HG02943 (cell line): ENCODE results near the gene NXNL2.

ENCODE experiments used
- ATAC-seq: cut with Tn5 transposase; IDR thresholded peaks from one replicate; pipeline ENCODE4 v1.9.1; 2021; ENCODE audit warnings: mild to moderate bottlenecking, low read depth, moderate library complexity; ENCODE audit not compliant: unreplicated experiment

NXNL2 gene

DNA sequence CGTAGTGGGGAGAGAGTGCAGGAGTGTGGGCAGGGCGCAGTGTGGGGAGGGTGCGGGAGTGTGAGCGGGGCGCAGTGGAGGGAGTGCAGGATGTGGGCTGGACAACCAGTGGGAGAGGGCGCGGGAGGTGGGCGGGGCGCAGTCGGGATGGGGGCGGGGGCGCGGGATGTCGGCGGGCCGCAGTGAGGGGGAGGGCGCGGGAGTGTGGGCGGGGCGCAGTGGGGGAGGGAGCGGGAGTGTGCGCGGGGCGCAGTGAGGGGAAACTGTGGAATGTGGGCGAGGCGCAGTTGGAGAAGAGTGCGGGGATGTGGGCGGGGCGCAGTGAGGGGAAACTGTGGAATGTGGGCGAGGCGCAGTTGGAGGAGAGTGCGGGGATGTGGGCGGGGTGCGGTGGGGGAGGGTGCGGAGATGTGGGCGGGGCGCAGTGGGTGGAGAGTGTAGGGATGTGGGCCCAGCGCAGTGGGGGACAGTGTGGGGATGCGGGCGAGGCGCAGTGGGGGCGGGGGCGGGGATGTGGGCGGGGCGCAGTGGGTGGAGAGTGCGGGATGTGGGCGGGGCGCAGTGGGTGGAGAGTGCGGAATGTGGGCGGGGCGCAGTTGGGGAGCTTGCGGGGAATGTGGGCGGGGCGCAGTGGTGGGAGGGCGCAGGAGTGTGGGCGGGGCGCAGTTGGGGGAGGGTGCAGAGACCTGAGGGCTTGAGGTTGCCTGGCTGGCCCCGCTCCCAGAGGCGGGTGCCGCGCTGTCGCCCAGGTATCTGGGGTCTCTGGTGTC, at the start of gene NXNL2:
TSS of gene NXNL2 (plus strand) at position 723 of the 770 bp plus-strand sequence. CDS start 257 bp downstream, outside the sequence.
- ATAC-seq, result no peak

DNA sequence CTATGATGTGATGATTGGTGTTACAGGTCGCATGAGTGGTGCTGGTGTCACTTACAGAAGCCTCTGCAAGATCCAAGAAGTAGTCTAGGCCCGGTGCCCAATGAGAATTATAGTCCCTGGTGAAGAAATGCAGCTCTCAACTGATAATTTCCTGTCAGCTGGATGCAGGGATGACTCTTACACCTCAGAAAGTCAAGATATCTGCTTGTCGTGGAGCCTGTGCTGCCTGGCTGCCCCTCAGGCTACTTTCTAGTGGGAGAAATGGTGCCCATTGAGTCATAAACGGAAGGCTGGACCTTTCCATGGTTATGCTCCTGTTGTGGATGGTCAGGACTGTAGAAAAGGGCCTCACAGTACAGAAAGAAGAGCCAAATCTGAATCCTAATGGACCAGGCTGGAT, 46.8 kb upstream of the NXNL2 start:
- ATAC-seq, result no peak

DNA sequence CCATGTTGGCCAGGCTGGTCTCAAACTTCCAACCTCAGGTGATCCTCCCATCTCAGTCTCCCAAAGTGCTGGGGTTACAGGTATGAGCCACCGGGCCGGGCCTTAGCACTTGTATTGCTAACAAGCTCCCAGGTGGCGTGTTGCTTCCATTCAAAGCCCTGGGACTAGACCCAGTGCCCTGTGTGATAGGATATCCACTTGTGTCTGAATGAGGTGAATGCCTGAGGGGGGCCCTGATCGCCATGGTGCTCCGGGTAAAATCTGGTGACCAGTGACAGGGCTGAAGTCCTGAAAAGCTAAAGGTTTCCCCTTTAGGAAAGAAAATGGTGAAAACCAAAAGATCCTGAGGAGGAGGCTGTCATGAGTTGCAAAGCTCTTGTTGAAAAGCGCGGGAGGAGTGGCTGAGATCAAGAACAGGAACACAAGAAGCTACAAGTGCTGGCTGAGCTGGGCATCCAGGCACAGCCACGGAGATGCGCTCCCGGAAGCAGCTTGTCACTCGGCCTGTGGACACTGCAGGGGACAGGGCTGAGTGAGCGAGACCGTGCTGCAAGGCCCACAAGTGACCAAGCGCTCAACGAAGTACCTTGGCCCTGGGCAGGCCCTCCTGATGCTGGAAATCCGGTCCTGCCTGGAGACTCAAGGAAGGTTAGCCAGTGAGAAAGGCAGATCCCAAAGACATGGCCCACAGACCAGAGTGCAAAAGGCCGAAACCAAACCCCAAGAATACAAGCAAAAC, 39.8 kb upstream of the NXNL2 start:
- no peak for ATAC-seq

DNA sequence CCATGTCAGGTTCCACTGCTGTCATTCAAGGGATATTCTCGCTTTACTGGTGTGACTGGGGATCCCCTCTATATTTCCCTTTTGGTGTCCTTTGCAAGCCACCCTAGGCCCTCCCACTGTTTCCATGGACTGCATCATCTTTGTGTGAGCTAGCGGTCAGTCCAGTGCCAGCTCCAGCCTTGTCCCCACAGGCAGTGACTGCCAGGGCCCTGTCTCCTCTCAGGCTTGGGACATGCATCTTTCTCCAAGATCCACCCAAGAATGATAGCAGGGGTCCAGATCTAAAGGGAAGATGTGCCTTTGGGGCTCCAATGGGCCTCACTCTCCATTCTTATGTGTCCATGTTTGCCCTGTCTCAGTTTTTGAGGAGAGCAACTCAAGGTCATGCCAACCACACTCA, 37.8 kb upstream of the NXNL2 start:
- ATAC-seq, result no peak

DNA sequence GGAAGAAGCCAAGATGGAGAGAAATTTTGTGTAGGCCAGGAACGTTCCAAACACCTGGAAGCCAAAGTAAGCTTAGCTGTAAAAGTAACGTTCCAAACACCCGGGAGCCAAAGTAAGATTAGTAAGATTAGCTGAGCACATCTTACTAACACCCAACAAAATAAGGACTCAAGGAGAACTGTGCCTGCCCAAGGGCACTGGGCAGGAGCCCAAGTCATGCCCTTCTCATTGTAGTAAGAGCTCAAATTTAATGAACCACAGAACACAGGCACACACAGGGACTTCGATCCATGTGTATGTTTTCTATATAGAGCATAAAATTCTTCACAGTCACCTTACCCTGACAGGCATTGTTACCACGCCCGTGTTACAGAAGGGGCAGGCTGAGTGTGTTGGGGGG, 36.1 kb upstream of the NXNL2 start:
- no peak for ATAC-seq

DNA sequence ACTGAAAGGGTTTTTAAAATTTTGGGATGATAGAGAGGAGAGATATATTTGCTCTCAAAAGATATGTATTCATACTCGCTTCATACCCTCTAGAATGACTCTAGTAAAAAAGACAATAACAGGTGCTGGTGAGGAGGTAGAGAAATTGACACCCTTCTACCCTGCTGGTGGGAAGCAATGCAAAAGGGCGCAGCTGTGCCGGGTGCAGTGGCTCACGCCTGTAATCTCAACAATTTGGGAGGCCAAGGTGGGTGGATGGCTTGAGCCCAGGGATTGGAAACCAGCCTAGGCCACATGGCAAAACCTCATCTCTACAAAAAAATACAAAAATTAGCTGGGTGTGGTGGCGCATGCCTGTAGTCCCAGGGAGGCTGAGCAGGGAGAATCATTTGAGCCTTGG, 33.9 kb upstream of the NXNL2 start:
- no peak for ATAC-seq

DNA sequence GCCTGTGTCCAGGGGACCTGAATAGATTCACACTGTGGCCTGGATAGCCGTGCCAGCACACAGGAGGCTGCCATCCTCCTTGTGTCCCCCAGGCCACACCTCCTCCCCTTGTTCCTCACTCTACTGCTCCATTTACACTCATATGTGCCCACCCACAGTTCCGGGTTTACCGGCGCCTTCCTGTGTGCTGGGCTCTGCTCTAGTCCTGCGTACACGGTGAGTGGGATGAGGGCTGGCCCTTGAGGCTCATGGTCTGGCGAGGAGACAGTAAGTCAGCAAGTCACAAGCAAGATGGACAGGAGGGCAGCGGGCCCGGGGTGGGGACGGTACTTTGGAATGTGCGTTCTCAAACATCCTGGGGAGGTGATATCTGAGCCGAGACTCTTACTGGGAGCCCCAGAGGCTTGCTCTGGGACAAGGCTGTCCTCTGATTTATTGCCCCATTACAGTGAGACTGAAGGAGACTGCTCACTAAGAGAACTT, 32.4 kb upstream of the NXNL2 start:
- no peak for ATAC-seq

DNA sequence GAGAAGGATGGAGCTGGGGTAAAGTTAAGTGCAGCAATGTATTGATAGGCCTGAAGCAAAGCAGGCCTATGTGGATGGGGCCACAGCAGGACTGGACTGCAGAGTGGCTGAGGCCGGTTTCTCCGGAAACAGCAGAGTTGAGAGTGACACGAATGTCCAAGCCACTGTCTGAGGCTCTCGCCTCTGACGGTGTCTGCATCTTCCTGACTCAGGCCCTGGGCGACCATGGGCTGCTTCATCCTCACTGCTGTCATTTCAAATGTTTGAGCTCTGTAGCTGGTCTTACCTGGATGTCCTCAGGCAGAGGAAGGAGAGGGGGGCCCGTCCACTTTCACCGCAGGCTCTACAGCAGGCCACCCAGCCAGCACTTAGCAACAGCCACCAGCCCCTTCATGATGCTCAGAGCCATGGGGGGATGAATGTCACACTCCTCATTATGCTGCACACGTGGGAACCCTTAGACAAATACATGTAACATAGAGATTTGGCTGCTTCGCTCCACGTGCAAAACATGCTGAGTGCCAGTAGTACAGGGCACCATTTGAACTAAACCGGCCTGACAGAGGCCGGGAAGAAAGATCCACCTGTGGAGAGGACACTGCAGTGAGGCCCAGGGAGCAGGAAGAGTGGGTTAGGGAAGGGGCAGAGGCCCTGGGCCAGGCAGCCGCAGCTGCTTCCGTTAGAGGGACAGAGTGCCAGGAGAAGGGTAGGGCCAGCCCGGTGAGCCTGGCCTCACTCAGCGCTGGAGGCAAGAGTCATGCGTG, 31.7 kb upstream of the NXNL2 start:
- no peak for ATAC-seq

DNA sequence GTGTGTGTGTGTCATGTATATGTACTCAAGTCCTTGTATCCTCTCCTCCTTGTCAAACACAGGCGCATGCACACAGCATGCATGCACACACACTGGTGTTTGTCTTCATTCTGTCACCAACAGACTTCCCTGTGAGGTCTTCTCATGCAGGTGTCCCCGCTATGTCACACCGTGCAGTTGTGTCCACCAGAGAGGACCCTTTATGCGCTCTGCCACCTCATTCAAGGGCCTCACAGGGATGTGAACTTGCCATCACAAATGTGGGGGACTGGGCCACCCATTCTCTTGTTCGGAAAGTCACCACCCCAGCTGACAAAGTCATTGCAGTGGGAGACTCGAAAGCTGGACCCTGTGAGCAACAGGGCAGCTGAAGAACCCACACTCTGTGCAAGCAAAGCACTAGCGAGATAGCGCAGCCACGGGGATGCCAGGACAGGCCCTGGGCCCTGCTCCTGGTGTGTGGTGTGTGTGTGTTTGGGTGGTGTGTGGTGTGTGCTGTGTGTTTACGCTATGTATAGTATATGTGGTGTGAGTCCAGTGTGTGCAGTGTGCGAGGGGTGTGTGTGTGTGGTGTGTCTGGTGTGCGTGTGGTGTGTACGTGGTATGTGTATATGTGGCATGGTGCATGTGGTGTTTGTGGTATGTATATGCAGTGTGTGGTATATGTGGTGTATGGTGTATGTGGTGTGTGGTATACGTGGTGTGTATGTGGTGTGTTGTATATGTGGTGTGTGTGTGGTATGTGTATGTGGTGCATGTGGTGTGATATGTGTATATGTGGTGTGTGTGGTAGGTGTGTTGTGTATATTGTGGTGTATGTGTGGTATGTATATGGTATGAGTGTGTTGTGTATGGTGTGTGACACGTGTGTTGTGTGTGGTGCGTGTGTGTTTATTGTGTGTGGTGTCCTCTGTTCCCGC, 30.9 kb upstream of the NXNL2 start:
- ATAC-seq, result no peak

DNA sequence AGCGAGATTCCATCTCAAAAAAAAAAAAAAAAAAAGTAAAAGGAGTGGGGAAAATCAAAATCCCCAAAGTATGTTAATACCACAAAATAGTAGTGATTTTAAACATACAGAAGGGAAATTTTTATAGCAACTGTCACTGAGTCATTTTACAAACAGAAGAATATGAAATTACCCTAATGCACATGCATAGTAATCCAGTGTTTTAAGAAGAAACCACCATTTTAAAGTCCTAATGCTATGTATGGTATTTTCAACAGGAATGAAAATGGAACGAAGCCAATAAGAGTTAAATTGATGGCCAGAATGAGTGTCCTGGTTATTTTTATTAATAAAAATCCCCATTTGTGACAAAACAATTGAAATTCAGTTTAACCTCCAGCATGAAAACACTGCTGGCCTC, 26.7 kb upstream of the NXNL2 start:
- ATAC-seq, result no peak

DNA sequence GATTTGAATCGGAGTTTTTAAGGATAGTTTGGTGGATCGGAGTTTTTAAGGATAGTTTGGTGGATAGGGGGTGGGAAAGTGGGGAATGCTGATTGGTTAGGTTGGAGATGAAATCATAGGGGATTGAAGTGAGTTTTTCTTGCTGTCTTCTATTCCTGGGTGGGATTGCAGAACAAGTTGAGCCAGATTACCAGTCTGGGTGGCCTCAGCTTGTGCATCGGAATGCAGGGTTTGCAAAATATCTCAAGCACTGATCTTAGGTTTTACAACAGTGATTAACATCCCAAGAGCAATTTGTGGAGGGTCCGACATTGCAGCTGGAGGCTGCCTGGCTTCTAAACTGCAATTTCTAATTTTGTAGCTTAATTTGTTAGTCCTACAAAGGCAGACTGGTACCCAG, 23.1 kb upstream of the NXNL2 start:
- no peak for ATAC-seq

DNA sequence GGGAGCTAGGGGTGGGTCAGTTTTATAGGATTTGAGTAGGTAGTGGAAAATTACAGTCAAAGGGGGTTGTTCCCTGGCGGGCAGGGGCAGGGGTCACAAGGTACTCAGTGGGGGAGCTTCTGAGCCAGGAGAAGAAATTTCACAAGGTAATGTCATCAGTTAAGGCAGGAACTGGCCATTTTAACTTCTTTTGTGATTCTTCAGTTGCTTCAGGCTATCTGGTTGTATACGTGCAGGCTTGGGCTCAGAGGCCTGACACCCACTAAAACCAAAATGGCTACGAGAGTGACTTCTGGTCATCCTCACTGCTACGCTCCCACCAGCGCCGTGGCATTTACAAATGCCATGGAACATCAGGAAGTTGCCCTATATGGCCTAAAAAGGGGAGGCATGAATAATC, 20.7 kb upstream of the NXNL2 start:
- no peak for ATAC-seq

DNA sequence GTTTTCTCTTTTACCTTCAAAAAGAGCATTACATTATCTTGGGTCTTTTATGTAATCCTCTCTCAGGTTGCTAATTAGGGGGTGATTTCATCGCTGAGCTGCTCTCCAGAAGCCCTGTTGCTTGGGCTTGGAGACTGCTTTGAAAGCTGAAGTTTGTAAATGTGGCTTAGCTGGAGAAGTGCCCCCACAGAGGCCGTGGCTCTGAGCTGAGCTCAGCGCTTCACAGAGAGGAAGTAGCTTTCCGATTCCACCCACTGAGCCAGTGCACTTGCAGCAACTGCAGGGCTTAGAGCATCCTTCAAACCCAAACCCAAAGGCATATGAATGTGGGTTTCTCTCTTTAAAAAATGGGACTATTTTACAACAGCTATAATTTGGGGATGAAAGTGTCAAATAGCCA, 13.7 kb upstream of the NXNL2 start:
- ATAC-seq, result no peak

DNA sequence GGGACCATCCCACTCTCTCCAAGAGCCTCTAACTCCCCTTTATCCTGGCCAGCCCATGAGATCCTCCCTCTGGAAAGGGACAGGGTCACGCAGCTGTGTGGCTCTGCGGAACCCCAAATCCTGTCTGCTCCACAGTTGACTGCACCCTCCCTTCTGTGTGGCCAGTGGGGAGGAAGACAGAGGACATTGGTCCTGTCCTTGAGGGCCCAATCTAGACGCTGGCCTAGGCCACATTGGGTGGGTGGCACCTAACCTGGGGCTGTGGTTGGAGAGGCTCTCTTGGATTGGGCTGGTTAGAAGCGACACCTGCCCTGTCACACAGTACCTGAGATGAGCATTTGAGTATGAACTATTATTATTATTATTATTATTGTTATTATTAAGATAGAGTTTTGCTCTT, 12.6 kb upstream of the NXNL2 start:
- no peak for ATAC-seq

DNA sequence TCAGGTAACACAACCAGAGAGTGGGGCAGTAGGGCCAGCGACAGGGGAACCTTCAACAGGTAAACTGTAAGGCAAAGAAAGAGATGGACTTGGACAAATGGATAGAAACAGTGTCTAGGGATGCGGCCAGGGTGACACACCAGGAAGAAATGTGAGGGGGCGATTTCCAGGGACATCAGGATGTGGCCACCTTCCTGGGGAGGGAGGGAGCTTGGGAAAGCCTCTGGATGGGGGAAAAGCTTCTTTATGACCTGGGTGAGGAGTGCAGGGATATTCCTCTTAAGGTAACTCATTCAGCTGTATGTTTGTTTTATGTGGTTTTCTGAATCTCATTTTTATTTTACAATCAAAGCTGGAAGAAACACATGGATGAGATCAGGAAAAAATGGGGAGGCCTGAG, 11.9 kb upstream of the NXNL2 start:
- no peak for ATAC-seq

DNA sequence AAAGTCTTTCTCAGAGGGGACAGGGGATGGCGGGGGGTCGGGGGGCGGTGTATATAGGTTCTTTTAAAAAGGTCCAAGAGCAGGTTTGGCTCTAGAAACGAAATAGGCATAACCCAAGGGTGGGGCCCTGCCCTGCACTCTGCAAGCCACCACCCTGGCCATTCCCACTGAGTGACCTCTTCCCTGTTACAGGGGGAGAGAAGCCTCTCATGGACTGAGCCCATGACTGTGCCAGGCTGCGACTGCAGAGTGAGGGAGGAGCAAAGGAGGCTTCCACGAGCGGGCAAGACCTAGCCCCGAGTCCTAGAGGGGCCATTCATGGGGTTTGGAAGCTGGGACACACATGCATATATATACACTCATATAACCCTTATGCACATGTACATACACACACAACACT, 10.1 kb upstream of the NXNL2 start:
- no peak for ATAC-seq

DNA sequence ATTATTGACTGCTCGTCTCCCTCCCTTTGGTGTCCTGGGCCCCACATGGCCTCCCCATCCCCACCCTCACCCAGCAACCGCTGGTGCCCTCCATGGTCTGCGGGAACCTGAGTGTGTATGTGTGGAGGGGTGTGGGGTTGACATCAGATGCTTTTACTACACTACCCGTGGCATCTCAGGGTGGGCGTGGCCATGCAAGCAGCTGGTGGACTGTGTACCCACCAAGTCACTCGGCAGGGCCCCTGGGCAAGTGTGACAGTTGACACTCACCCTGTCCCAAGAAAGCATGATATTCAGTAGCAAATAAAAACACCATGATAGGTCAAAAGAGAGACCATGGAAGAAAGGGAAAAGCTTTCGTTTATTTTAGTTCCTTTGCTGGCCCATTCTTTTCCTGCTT, 7.4 kb upstream of the NXNL2 start:
- ATAC-seq, result no peak

DNA sequence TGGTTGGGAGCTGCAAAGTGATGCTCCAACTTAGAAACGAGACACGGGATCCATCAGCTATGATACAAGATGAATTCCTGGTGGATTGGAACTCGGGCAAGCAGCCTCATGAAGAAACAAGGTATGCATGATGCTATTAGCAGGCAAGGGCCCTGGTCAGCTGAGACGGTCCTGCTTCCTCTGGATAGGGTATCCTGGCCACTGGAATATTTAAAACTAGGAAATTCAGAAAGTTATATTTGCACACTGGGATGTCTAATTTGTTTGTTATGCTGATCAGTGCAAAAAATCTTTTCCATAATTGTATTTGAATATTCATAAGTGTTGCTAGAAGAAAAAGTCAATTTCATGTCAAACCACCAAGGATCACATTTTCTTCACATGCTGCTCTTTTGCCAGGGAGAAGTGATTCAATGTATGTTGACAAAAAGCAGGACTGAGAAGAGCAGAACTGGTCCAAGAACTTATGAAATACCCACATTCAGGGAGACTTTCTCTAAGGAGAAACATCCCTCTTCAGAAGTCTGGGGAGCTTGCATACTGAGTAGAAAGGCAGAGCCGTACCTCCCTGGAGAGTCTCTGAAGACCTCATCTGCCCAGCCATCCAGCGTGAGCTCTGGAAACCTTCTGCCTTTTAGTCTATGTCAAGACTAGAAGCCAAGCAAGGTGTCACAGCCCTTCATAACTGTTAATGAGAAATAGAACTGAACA, 6.7 kb upstream of the NXNL2 start:
- no peak for ATAC-seq

DNA sequence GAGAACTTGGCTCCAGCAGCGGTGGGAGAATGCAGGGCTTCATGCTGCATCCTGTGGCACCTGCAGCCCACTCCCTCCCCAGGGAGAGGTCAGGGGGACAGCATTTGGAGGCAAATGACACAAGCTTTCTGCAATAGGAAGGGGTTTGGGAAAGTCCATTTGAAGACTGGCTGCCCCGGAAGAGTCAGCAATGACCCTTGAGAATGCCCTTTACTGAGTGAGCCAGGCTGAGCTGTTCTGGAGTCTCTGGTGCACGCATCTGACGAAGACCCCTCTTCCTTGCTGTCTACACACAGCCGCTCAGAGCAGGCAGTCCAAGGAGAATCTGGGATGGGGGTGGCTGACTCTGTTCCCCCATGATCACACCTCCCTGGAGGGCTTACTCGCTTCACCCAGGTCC, 5.5 kb upstream of the NXNL2 start:
- no peak for ATAC-seq

DNA sequence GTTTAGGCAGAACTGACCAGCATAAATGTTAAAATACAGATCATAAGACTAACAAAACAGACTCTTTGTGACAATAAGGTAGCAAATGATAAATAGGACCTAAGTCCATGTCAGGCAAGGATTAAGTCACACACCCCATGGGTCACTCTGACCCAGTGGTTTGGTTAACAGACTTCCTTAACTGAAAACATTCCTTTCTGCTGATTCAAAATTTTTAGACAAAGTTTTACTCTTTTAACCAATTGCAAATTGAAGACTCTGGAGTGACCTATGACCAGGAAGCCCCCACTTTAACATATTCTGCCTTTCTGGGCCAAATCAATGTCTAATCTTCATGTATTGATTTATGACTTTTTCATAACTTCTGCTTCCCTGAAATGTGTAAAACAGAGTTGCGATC, 4.9 kb upstream of the NXNL2 start:
- ATAC-seq, result no peak
